Measurements from ENCODE around the gene PTPRN2. TPM values are rescaled to one million over a fixed set of nuclear protein-coding genes. Genes with fewer than 3 reads are reported as not detected.

Gene PTPRN2
- total RNA-seq, 1 donor from 2014 or later: 2.4 TPM

- H3K4me3 ChIP-seq (ENCODE audit: low read depth, low read length): no peak overlapping the region
- no peak for TF ChIP-seq CTCF (IDR thresholded peaks at IDR 0.05; ENCODE audit: insufficient read depth, low read length, poor library complexity, severe bottlenecking)
- no peaks in the 10 kb centered on the region for H3K36me3 ChIP-seq (ENCODE audit: control insufficient read depth, insufficient read depth, low read length)
Observed at GRCh38 chr7:157773361-157773760, 814.3 kb downstream of the PTPRN2 start.

DNA sequence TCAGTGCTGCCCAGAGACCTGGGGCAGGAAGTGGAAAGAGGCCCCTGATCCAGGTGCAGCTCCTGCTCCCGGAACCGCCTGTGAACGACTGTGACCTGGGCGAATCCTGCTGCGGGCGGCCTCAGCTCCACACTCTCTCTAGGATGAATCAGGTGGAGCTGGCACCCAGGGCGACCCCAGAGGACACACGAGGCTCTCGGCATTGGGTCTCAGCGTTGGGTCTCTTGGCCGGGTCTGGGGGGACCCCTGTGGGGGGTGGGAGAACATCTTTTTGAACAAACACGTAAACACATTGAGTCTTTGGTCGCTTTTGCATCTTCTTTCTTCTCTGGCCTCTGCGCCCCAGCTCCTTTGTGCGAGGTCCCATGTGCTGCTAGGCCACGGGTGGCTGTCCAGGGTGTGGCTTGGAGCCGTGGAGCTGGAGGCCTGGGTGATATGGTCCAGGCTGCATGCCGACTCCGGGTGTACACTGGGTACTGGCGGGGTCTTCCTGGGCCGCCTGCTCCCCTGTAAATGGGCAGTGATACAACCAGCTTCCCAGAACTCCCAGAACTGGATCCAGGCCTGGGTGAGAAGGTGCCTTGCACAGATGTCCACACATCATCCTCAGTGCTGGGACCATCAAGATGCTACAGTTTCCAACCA is 815.0 kb downstream of the PTPRN2 start:
- DNase-seq (ENCODE audit: low read depth): no peak
- TF ChIP-seq CTCF (IDR thresholded peaks at IDR 0.05; ENCODE audit: insufficient read depth, low read length, poor library complexity, severe bottlenecking): no peak
- Histone ChIP-seq H3K27me3 (ENCODE audit: control insufficient read depth, insufficient read depth, low read length) (peaks cover 9% of the 10 kb centered on the region), H3K4me3 (ENCODE audit: low read depth, low read length) (no peak overlapping the region), H3K36me3 (ENCODE audit: control insufficient read depth, insufficient read depth, low read length) (no peaks in the 10 kb centered on the region)

More at GRCh38 chr7:157773361-157773760, 814.3 kb downstream of the PTPRN2 start:
- no peak for DNase-seq (ENCODE audit: low read depth)
- H3K27me3 ChIP-seq (ENCODE audit: control insufficient read depth, insufficient read depth, low read length): peaks cover 8% of the 10 kb centered on the region

- no peak for DNase-seq (ENCODE audit: low read depth)
- no peak overlapping the region for H3K4me3 ChIP-seq (ENCODE audit: low read depth, low read length)
- peaks cover 9% of the 10 kb centered on the region for H3K27me3 ChIP-seq (ENCODE audit: control insufficient read depth, insufficient read depth, low read length)
- no peaks in the 10 kb centered on the region for H3K36me3 ChIP-seq (ENCODE audit: control insufficient read depth, insufficient read depth, low read length)
- no peak for TF ChIP-seq CTCF (IDR thresholded peaks at IDR 0.05; ENCODE audit: insufficient read depth, low read length, poor library complexity, severe bottlenecking)
Observed at GRCh38 chr7:157771689-157772088, 815.9 kb downstream of the PTPRN2 start.

DNA sequence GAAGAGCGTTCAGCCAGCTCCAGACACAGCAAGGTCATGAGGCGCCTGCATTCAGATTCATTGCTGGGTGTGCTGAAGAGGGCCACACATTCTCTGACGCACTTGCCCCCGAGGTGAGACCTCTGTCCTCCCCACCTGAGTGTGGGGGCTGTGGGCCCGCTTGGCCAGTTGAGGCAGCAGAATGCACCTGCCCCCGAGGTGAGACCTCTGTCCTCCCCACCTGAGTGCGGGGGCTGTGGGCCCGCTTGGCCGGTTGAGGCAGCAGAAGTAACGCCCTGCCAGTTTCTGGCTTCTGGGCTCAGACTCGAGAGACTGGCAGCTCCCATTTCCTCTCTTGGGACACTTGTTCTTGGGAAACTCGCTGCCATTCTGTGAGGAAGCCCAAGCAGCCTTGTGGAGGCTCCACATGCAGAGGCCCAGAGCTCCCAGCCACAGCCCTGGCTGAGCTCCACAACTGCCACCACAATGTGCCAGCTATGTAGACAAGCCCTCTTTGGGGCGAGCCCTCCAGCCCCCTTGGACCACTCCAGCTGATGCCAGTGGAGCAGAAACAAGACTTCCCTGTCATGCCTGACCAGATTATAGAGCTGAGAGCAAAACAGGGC is 816.8 kb downstream of the PTPRN2 start:
- no peak for TF ChIP-seq CTCF (IDR thresholded peaks at IDR 0.05; ENCODE audit: insufficient read depth, low read length, poor library complexity, severe bottlenecking)
- DNase-seq (ENCODE audit: low read depth): no peak
- Histone ChIP-seq H3K36me3 (ENCODE audit: control insufficient read depth, insufficient read depth, low read length) (no peaks in the 10 kb centered on the region), H3K4me3 (ENCODE audit: low read depth, low read length) (no peak overlapping the region), H3K27me3 (ENCODE audit: control insufficient read depth, insufficient read depth, low read length) (peaks cover 9% of the 10 kb centered on the region)

GRCh38 chr7:157769526-157770215 is 818.0 kb downstream of the PTPRN2 start:
- Histone ChIP-seq H3K27me3 (ENCODE audit: control insufficient read depth, insufficient read depth, low read length) (peaks cover 9% of the 10 kb centered on the region), H3K36me3 (ENCODE audit: control insufficient read depth, insufficient read depth, low read length) (no peaks in the 10 kb centered on the region), H3K4me3 (ENCODE audit: low read depth, low read length) (no peak overlapping the region)
- TF ChIP-seq CTCF (IDR thresholded peaks at IDR 0.05; ENCODE audit: insufficient read depth, low read length, poor library complexity, severe bottlenecking): no peak
- no peak for DNase-seq (ENCODE audit: low read depth)

Measured in kidney epithelial cell (primary cell).